ENCODE data around the gene PTTG1IP.

DNA sequence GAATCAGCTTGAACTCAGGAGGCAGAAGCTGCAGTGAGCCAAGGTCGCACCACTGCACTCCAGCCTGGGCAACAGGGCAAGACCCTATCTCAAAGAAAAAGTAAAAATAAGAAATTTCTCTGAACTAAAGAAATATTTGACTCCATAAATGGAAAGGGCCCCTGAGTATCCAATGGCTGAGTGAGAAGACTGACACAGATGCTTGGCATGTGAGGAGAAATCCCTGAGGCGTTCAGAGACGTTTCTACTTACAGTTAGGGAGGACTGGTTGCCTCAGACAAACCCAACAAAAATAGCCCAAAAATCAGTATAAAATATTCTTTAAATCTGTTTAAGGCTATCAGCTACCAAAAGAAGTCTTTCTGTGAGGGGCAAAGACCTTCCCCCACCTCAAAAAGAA is 52.6 kb downstream of the PTTG1IP start:
- TF ChIP-seq, protein P1, sequence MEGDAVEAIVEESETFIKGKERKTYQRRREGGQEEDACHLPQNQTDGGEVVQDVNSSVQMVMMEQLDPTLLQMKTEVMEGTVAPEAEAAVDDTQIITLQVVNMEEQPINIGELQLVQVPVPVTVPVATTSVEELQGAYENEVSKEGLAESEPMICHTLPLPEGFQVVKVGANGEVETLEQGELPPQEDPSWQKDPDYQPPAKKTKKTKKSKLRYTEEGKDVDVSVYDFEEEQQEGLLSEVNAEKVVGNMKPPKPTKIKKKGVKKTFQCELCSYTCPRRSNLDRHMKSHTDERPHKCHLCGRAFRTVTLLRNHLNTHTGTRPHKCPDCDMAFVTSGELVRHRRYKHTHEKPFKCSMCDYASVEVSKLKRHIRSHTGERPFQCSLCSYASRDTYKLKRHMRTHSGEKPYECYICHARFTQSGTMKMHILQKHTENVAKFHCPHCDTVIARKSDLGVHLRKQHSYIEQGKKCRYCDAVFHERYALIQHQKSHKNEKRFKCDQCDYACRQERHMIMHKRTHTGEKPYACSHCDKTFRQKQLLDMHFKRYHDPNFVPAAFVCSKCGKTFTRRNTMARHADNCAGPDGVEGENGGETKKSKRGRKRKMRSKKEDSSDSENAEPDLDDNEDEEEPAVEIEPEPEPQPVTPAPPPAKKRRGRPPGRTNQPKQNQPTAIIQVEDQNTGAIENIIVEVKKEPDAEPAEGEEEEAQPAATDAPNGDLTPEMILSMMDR (IDR thresholded peaks at IDR 0.05) = no peak
- TF ChIP-seq POLR2A (IDR thresholded peaks at IDR 0.05) = no peak
